Keratinocyte (primary cell): ENCODE data around the gene PRKCH.

Experiments
- CTCF ChIP-seq, 3 experiments: IDR thresholded peaks in 1 of 3; conservative IDR thresholded peaks in 1 of 3; optimal IDR thresholded peaks in 1 of 3; 2 replicates in 2 of 3; 3 replicates in 1 of 3; pipeline versions ENCODE3 to v1.5.1; 2011; ENCODE audit warnings: low read length in 3 of 3, mild to moderate bottlenecking in 3 of 3, moderate library complexity in 2 of 3, control low read depth in 1 of 3, inconsistent platforms in 1 of 3; ENCODE audit not compliant: insufficient read depth in 2 of 3; ENCODE audit errors: extremely low read depth in 1 of 3
- EZH2 ChIP-seq: IDR thresholded peaks from one replicate; pipeline ENCODE4 v1.6.1; 2012; ENCODE audit warnings: inconsistent platforms, mild to moderate bottlenecking, low read length, moderate library complexity

GRCh38 chr14:61516964-61517653 is 195.7 kb downstream of the PRKCH start:
- TF ChIP-seq CTCF (optimal IDR thresholded peaks at IDR 0.05 in 1 of 3, IDR thresholded peaks at IDR 0.05 in 1 of 3, conservative IDR thresholded peaks at IDR 0.05 in 1 of 3; ENCODE audit: extremely low read depth in 1 of 3, insufficient read depth in 2 of 3, low read length in 3 of 3) (no peak), EZH2 (no peak)
